ENCODE results near the gene MKRN1.
A peak's percentile ranks its signal among the peaks of the same experiment; 100 is the strongest.
"Not testable (repeated sequence)": the region's sequence is repeated elsewhere in the genome, so short reads cannot be mapped to it uniquely, and the experiment has no call there.

Gene MKRN1

DNA sequence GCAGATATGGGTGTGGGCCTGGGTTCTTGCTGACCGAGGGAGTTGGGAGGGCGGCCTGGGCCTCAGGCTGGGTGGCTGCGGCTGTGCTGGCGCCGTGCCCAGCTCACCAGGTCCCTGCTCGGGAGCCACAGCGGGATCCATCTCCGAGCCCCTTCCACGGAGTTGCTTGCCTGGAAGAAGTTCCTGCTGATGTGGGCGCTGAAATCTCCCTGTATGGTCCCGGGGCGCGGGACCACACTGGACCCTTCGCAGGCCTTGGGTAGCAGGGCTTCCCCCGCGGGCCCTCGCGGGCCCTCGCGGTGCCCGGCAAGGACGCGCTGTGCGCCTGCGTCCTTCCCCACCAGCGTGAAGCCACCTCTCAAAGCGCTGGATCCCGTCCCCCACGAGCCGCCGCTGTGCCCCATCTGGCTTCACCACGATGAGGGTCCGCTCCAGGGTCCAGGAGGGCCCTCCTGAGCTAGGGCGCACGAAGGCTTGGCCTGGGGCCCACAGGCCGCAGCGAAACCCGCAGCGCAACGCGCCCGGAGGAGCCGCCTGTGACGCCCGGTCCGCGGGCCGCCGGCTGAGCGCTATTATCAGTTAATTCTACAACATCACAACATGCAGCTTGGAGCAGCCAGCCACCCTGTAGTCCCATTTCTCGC is 43.9 kb downstream of the MKRN1 start:
- DNase-seq (ENCODE audit: low read depth, low spot score), result no peak

DNA sequence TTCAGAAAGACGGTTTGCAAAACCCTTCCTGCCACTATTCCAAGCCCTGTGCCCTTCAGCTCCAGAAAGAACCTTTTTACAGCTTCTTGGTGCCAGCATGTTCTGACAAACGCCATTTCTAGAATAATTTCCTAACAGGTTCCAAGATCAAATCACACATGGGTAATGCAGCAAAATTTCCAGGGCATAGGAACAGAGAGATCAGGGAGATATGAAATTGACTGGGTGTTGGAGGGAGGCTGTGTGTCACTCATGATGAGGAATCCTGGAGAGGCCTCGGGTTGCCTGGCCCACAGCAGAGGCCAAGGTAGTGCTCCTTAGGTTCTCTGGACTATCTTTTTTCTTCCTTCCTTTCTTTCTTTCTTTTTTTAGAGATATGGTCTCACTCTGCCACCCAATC is 45.9 kb downstream of the MKRN1 start:
- DNase-seq (ENCODE audit: low read depth, low spot score), result no peak

DNA sequence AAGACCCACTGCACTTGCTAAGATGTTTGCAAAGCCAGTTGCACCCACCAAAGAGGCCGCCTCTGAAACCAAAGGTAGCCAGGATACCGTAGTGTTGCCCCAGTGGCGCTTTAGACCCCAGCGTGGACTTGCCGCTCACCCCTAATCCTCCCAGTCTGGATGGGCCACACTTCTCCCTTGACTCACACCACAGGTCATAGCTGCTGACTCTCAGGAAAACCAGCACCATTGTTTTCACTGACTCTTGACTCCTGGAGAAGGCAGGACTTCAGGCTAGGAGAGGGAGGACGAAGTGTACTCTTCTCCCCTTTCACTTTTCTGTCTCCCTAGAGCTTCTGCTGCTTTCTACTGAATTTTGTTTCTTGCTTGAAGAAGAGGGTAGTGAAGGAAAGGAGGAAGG is 53.2 kb downstream of the MKRN1 start:
- DNase-seq (ENCODE audit: low read depth, low spot score), result no peak

DNA sequence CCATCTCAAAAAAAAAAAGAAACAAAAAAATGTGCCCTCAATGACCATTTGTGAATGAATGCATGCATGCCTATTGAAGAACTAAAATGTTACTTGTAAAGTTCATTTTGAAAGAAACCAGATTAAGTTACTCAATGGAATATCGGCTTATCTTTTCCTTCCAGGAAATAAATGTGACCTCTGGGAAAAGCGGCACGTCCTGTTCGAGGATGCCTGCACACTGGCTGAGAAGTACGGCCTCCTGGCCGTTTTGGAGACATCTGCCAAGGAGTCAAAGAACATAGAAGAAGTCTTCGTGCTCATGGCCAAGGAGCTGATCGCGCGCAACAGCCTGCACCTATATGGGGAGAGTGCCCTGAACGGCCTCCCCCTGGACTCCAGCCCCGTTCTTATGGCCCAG is 53.6 kb downstream of the MKRN1 start:
- DNase-seq (ENCODE audit: low read depth, low spot score), result no peak

DNA sequence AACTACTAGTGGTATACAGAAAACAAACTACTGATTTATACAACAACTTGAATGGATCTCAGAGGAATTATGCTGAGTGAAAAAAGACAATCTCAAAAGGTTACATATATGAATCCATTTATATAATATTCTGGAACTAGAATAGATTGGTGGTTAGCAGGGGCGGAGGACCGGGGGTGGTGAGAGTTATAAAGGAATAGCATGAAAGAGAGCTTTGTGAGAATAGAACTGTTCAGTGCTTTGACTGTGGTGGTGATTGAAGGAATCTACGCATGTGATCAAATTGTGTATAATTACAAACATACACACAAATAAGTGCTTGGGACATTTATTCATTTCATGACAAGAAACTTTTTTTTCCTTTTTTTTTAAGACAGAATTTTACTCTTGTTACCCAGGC is 55.8 kb downstream of the MKRN1 start:
- no peak for DNase-seq (ENCODE audit: low read depth, low spot score)

DNA sequence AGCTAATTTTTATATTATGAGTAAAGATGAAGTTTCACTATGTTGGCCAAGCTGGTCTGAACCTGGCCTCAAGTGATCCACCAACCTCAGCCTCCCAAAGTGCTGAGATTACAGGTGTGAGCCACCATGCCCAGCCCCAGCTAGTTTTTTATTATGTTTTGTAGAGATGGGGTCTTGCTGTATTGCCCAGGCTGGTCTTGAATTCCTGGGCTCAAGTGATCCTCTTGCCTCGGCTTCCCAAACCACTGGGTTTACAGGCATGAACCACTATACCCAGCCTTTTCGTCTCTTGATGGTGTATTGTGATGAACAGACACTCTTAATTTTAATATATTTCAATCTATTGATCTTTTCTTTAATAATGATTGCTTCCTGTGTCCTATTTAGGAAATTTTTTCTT is 57.8 kb downstream of the MKRN1 start:
- no peak for DNase-seq (ENCODE audit: low read depth, low spot score)

DNA sequence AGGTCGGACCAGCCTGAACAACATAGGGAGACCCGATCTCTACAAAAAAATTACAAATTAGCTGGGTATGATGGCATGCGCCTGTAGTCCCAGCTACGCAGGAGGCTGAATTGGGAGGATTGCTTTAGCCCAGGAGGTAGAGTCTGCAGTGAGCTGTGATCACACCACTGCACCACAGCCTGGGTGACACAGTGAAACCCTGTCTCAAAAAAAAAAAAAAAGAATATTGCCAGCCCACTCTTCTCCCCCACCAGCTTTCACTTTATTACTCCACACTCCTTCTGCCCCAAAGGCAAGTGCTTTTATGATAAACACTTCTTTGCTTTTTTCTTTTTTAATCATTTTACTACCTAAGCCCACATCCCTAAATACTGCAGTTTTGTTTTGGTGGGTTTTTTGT is 60.7 kb downstream of the MKRN1 start:
- DNase-seq (ENCODE audit: low read depth, low spot score), result no peak

DNA sequence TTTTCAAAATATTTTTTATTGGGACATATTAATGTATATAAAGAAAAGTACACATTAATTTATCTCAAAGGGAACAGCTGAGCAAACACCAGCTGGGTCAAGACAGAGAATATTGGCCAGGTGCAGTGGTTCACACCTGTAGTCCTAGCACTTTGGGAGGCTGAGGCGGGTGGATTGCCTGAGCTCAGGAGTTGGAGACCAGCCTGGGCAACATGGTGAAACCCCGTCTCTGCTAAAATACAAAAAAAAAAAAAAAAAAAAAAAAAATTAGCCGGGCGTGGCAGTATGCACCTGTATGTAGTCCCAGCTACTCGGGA is 61.2 kb downstream of the MKRN1 start:
- DNase-seq (ENCODE audit: low read depth, low spot score), result not testable (repeated sequence)

DNA sequence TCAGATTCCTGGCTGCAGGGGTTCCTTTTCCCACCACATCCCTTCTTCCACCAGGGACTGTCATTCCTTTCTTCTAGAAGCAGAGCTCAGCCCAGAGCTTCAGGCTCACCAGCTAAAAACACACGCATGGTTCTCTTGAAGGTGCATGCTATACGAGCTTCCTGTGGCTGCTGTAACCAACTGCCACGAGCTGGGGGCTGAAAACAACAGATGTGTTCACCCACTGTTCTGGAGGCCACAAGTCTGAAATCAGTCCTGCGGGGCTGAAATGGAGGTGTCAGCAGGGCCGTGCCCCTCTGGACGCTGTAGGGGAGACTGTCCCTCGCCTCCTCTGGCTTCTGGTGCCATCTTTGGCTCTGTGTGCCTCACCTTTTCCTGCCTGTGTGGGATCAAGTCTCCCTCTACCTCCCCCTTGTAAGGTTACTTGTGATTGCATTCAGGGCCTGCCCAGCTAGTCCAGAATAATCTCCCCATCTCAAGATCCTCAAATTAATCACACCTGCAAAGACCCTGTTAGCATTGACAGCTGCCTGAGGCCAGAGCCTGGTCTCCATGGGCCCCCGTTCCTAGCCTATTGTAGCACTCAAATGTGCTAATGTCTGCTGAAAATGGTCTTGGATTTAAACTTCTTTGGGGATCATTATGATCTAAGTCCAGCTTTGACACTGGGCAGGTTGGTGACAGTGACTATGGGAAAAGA is 61.7 kb downstream of the MKRN1 start:
- no peak for DNase-seq (ENCODE audit: low read depth, low spot score)

DNA sequence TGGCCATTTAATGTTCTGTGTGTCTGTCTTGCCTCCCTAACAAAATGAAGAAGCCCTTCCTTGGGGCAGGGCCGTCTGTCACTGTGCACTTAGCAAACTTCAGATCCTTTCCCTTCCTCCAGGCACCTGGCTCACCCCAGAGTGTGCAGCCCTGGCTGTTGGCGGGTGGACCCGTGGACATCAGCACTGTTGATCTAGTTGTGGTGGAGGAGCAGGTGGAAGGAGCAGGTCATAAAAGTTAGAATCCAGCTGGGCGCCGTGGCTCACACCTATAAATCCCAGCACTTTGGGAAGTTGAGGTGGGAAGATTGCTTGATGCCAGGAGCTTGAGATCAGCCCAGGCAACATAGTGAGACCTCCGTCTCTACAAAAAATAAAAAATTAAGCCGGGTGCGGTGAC is 62.7 kb downstream of the MKRN1 start:
- DNase-seq (ENCODE audit: low read depth, low spot score), result no peak

DNA sequence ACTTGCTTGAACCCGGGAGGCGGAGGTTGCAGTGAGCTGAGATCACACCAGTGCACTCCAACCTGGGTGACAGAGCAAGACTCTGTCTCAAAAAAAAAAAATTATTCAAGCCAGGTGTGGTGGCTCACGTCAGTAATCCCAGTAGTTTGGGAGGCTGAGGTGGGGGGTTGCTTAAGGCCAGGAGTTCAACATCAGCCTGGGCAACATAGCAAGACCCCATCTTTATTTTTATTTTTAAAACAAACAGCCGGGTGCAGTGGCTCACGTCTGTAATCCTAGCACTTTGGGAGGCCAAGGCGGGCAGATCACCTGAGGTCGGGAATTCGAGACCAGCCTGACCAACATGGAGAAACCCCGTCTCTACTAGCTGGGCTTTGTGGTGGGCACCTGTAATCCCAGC is 63.5 kb downstream of the MKRN1 start:
- DNase-seq (ENCODE audit: low read depth, low spot score), result not testable (repeated sequence)

DNA sequence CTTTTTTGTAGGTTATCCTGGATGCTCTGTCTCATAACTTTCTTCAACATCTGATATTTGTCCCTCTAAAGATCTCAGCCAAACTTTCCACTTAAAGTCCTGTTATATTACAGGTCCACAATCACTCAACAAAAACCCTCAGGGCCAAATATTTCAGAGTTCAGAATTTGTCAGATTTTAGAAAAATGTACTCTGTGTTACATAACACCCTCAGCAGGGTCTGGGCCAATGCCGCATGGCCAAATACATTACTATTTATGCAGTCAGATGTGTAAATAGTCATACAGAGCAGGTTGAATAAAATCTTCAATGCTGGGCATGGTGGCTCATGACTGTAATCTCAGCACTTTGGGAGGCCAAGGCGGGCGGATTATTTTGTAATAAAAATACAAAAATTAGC is 63.9 kb downstream of the MKRN1 start:
- no peak for DNase-seq (ENCODE audit: low read depth, low spot score)

DNA sequence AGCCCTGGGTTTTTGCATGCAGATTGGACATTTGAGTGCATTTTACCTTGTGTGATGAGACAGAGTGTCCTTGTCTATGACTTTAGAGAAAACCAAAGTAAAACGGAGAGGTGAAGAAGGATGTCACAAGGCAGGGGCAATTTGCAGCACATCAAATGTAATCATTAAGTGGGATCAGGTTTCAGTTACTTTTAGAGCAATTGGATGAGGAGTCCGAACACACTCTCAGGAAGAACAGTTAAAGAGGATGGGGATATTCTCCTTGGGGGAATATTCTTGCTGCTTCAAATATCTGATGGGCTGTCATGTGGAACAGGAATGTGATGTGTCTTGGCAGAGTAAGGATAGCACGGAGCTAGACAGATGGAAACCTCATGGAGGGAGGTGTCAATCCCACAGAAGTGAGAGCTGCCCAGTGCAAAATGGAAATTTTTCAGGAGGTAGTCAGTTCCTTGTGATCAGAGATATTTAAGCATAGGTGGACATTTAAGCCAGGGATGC is 74.7 kb downstream of the MKRN1 start:
- no peak for DNase-seq (ENCODE audit: low read depth, low spot score)

DNA sequence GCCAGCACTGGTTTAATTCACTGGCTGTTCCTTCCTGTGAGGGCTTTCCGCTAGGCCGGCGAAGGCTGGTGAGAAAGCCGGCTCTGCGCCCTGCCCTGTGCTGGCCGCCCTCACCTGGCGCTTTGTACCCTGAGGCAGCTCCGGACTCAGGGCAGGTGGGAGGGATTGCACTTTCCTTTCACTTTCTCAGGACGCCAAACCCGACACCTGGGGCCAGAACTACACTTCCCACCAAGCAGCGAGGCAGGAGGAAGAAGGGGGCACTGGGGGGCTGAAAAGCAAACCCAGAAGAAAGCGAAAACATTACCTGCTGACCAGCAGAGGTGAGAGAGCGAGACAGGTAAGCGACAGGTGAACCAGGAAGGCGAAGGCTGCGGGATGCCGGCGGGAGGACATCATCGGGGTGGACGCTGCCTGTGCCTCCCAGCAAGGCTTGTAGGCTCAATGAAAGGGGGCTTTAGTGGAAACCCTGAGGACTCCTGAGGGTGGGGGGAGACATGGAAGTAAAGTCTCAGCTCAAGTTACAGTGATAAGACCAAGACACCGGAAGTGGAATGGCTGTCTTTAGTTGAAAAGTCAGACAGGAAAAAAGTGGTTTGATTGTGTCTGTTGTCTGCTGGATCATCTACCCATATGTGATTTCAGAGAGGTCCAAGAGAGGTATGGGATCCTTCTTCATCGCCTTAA is 75.3 kb downstream of the MKRN1 start, which contains the start of gene RAB19:
TSS of gene RAB19 (plus strand) at position 181 of the 687 bp plus-strand sequence. CDS start 3,589 bp downstream, outside the sequence.
- peak; percentile 90 for DNase-seq (ENCODE audit: low read depth, low spot score)

Data from ELF-1 (cell line).